ENCODE data around the gene RIC3. TPM values are rescaled to one million over a fixed set of nuclear protein-coding genes. Genes with fewer than 3 reads are reported as not detected.

The RIC3 gene
- total RNA-seq, 1 experiment from 2014 or later: not detected

- TF ChIP-seq CTCF (conservative IDR thresholded peaks at IDR 0.05; ENCODE audit: low read depth, low read length): peak; percentile 76
- TF ChIP-seq EZH2 (IDR thresholded peaks at IDR 0.05; ENCODE audit: borderline replicate concordance, low read depth, low read length, poor library complexity, severe bottlenecking): no peak
Measured at GRCh38 chr11:8092587-8093424, 76.0 kb downstream of the RIC3 start.

GRCh38 chr11:8091721-8092120 lies 77.1 kb downstream of the RIC3 start:
- POLR2A ChIA-PET (ENCODE audit: low non-redundant PET): interaction anchor here (0.6 kb wide), 1 partner anchor 199 kb away, joined by 3 read pairs; no protein-coding TSS in a partner anchor
- Histone ChIP-seq H3K27me3 (replicated peaks; ENCODE audit: insufficient read depth, low read depth, low read length, poor library complexity) (no peaks in the 10 kb centered on the region), H3K36me3 (ENCODE audit: insufficient read depth, low read length, poor library complexity, severe bottlenecking) (no peaks in the 10 kb centered on the region), H3K9me3 (ENCODE audit: low read depth, low read length, poor library complexity, severe bottlenecking) (no peaks in the 10 kb centered on the region), H3K4me1 (ENCODE audit: insufficient read depth, low read length, poor library complexity, severe bottlenecking) (no peaks in the 10 kb centered on the region), H3K4me3 (ENCODE audit: low read depth, low read length, poor library complexity, severe bottlenecking) (no peak overlapping the region), H3K27ac (ENCODE audit: low read depth, low read length, poor library complexity, severe bottlenecking) (no peak overlapping the region)
- CTCF ChIA-PET: interaction anchor here (1.1 to 2.0 kb wide), 2 partner anchors 10 to 85 kb away, joined by 3 to 16 read pairs; partner anchors contain the start of gene TUB
- BruUV-seq (replicated peaks): no TSS peak
- intact Hi-C loops (cut with micrococcal nuclease; ENCODE audit: unreplicated experiment): loop anchor here (10.0 kb wide), 2 partner anchors 397 to 997 kb away; no protein-coding TSS in a partner anchor
- no peak for TF ChIP-seq EZH2 (IDR thresholded peaks at IDR 0.05; ENCODE audit: borderline replicate concordance, low read depth, low read length, poor library complexity, severe bottlenecking)
- no peak for TF ChIP-seq CTCF (conservative IDR thresholded peaks at IDR 0.05; ENCODE audit: low read depth, low read length)
- DNase-seq (ENCODE audit: low spot score): no peak

More at GRCh38 chr11:8092587-8093424, 76.0 kb downstream of the RIC3 start:
- Histone ChIP-seq H3K9me3 (ENCODE audit: low read depth, low read length, poor library complexity, severe bottlenecking) (no peaks in the 10 kb centered on the region), H3K4me1 (ENCODE audit: insufficient read depth, low read length, poor library complexity, severe bottlenecking) (no peaks in the 10 kb centered on the region), H3K27me3 (replicated peaks; ENCODE audit: insufficient read depth, low read depth, low read length, poor library complexity) (no peaks in the 10 kb centered on the region), H3K4me3 (ENCODE audit: low read depth, low read length, poor library complexity, severe bottlenecking) (no peak overlapping the region), H3K36me3 (ENCODE audit: insufficient read depth, low read length, poor library complexity, severe bottlenecking) (no peaks in the 10 kb centered on the region), H3K27ac (ENCODE audit: low read depth, low read length, poor library complexity, severe bottlenecking) (no peak overlapping the region)
- intact Hi-C loops (cut with micrococcal nuclease; ENCODE audit: unreplicated experiment): loop anchor here (10.0 kb wide), 2 partner anchors 398 to 998 kb away; no protein-coding TSS in a partner anchor
- peak; percentile 78 for DNase-seq (ENCODE audit: low spot score)
- CTCF ChIA-PET: interaction anchor here (0.7 to 1.3 kb wide), 2 partner anchors 86 to 106 kb away, joined by 3 to 4 read pairs; no protein-coding TSS in a partner anchor
- BruUV-seq (replicated peaks): no TSS peak
- POLR2A ChIA-PET (ENCODE audit: low non-redundant PET): no interaction called here

- no peak overlapping the region for H3K27ac ChIP-seq (ENCODE audit: low read depth, low read length, poor library complexity, severe bottlenecking)
- peak; percentile 33 for DNase-seq (ENCODE audit: low spot score)
- CTCF ChIA-PET: interaction anchor here (1.0 to 2.0 kb wide), 4 partner anchors 9 to 84 kb away, joined by 3 to 19 read pairs (median 10); partner anchors contain the start of gene TUB
- no TSS peak for BruUV-seq (replicated peaks)
- TF ChIP-seq CTCF (conservative IDR thresholded peaks at IDR 0.05; ENCODE audit: low read depth, low read length): peak; percentile 59
- no peak for TF ChIP-seq EZH2 (IDR thresholded peaks at IDR 0.05; ENCODE audit: borderline replicate concordance, low read depth, low read length, poor library complexity, severe bottlenecking)
- intact Hi-C loops (cut with micrococcal nuclease; ENCODE audit: unreplicated experiment): loop anchor here (10.0 kb wide), 2 partner anchors 396 to 996 kb away; no protein-coding TSS in a partner anchor
- no peaks in the 10 kb centered on the region for H3K27me3 ChIP-seq (replicated peaks; ENCODE audit: insufficient read depth, low read depth, low read length, poor library complexity)
- no peaks in the 10 kb centered on the region for H3K9me3 ChIP-seq (ENCODE audit: low read depth, low read length, poor library complexity, severe bottlenecking)
- POLR2A ChIA-PET (ENCODE audit: low non-redundant PET): no interaction called here
- no peaks in the 10 kb centered on the region for H3K36me3 ChIP-seq (ENCODE audit: insufficient read depth, low read length, poor library complexity, severe bottlenecking)
- no peaks in the 10 kb centered on the region for H3K4me1 ChIP-seq (ENCODE audit: insufficient read depth, low read length, poor library complexity, severe bottlenecking)
- H3K4me3 ChIP-seq (ENCODE audit: low read depth, low read length, poor library complexity, severe bottlenecking): no peak overlapping the region
Measured at GRCh38 chr11:8090756-8091155, 78.1 kb downstream of the RIC3 start.
